HCT116 (cell line): ENCODE results near the gene OR52I2.

Experiments
- EZH2 ChIP-seq: fragments of 200-600 bp; sonication (generic); IDR thresholded peaks from 2 replicates; pipeline ENCODE4 v1.6.1; 2017; ENCODE audit warnings: antibody characterized with exemption, mixed run types
- ZBTB33 ChIP-seq: IDR thresholded peaks from 2 replicates; pipeline ENCODE4 v1.6.1; 2011; ENCODE audit warnings: mild to moderate bottlenecking, low read length, moderate library complexity; ENCODE audit not compliant: insufficient replicate concordance; ENCODE audit errors: extremely low read depth
- TF ChIP-seq, protein P1 (sequence below), 3 experiments: fragments of 200-600 bp in 1 of 3; sonication (generic) in 1 of 3; IDR thresholded peaks in 2 of 3; conservative IDR thresholded peaks in 1 of 3; 2 replicates each; pipeline ENCODE4 v1.5.1; 2012 to 2017; ENCODE audit warnings: low read depth in 2 of 3, low read length in 2 of 3, antibody characterized with exemption in 1 of 3, borderline replicate concordance in 1 of 3, control low read depth in 1 of 3, mild to moderate bottlenecking in 1 of 3, mixed read lengths in 1 of 3, mixed run types in 1 of 3, moderate library complexity in 1 of 3; ENCODE audit not compliant: insufficient read depth in 1 of 3

GRCh38 chr11:4610258-4610935, 28.9 kb downstream of the OR52I2 start:
- no peak for TF ChIP-seq ZBTB33
- TF ChIP-seq, protein P1, sequence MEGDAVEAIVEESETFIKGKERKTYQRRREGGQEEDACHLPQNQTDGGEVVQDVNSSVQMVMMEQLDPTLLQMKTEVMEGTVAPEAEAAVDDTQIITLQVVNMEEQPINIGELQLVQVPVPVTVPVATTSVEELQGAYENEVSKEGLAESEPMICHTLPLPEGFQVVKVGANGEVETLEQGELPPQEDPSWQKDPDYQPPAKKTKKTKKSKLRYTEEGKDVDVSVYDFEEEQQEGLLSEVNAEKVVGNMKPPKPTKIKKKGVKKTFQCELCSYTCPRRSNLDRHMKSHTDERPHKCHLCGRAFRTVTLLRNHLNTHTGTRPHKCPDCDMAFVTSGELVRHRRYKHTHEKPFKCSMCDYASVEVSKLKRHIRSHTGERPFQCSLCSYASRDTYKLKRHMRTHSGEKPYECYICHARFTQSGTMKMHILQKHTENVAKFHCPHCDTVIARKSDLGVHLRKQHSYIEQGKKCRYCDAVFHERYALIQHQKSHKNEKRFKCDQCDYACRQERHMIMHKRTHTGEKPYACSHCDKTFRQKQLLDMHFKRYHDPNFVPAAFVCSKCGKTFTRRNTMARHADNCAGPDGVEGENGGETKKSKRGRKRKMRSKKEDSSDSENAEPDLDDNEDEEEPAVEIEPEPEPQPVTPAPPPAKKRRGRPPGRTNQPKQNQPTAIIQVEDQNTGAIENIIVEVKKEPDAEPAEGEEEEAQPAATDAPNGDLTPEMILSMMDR (IDR thresholded peaks at IDR 0.05 in 2 of 3, conservative IDR thresholded peaks at IDR 0.05 in 1 of 3; ENCODE audit: borderline replicate concordance in 1 of 3, insufficient read depth in 1 of 3, low read depth in 2 of 3, low read length in 2 of 3) = no peak
- TF ChIP-seq EZH2 = no peak
